Ramos (cell line): ENCODE data around the gene HJURP.

Source experiments
- in situ Hi-C: fragments of 300-500 bp; cut with MboI; formaldehyde crosslinking; loops from one replicate; pipeline ENCODE4 v1.14.3; 2022; ENCODE audit warnings: low sequenced_read_pairs; ENCODE audit not compliant: unreplicated experiment

Gene HJURP

GRCh38 chr2:233849607-233850271 is 4.6 kb downstream of the HJURP start:
- in situ Hi-C loops: no loop called here

DNA sequence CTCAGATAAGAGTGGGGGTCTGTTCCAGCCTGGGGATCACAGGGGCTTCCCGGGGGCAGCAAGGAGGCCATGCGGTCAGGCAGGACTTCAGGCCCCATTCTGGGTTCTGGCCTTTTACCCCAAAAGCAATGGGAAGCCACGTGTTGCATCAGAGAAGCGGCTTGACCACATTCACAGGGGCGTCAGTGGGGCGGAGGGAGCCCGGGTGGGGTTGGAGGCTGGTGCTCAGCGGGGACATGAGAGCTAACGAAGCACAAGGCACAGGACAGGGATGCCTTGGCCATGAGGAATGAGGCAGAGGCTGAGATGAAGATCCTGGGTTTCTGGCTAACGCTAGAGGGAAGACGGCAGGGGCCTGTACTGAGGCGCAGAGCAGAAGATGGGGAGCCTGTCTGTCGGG is 6.1 kb downstream of the HJURP start:
- in situ Hi-C loops: no loop called here

- in situ Hi-C loops: no loop called here
Measured at GRCh38 chr2:233847248-233847898, 7.0 kb downstream of the HJURP start.

- in situ Hi-C loops: no loop called here
Measured at GRCh38 chr2:233846387-233847247, 7.7 kb downstream of the HJURP start.

DNA sequence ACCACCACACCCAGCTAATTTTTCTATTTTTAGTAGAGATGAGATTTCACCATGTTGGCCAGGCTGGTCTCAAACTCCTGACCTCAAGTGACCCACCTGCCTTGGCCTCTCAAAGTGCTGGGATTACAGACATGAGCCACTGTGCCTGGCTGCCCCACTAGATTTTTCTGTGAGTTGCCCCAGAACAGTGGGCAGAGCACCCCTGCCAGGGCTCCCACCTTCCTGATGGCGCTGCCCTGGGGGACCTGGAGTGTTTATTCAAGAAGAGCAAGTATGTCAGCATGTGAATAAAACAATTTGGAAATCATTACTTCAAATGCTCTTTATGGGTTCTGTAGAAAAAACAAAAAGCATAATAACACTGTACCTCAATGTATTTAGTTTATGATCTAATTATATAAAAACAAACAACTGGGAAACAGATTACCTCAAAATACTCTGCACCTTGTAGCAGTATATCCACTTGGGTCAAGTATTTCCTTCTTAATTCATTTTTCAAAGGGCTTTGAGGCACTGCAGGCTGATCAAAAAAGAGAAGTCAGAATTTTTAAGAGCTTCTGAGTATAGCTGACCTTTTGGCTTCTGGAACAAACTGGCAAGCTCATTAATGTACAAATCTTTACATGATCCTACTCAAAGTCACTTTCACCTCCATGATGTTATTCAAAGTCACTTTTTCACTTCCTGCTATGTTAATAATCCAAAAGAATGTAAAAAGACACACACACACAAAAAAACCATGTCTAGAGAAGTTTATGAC is 8.9 kb downstream of the HJURP start:
- in situ Hi-C loops: no loop called here

GRCh38 chr2:233844836-233845235 is 9.5 kb downstream of the HJURP start:
- in situ Hi-C loops: no loop called here

DNA sequence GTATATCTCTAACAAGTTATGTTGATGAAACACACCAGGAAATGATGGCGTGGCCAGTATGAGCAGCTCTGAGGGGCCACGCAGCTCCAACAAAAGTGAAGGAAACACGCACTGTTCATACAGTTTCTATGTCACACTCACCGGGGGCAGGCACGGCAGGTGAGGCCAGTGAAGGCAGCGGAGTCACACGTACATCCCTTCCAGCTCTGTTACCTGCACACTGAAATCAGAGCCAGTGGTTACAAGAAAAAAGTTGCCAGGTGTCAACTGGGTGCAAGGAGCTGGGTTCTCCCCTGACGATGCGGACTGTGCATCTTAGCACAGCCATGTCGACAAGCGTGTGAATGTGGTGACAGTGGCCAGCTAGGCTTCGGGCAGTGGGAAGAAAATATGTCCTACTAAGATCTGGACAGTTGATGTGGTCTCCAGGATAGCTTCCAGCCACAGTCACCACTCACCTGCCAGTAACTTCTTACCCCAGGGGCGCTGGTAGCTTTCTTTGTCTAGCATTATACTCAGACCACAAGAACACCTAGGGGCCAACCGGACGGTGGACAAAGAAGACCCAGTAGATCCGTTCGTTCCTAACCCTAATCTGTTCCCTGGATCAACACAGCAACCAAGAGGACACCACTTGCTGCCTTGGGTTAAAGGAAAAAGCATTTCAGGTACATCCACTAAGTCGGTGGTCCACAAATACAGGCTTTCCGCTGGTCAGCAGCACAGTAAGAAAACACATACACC is 10.1 kb downstream of the HJURP start:
- in situ Hi-C loops: no loop called here

- in situ Hi-C loops: no loop called here
Measured at GRCh38 chr2:233841183-233841582, 13.2 kb downstream of the HJURP start.

DNA sequence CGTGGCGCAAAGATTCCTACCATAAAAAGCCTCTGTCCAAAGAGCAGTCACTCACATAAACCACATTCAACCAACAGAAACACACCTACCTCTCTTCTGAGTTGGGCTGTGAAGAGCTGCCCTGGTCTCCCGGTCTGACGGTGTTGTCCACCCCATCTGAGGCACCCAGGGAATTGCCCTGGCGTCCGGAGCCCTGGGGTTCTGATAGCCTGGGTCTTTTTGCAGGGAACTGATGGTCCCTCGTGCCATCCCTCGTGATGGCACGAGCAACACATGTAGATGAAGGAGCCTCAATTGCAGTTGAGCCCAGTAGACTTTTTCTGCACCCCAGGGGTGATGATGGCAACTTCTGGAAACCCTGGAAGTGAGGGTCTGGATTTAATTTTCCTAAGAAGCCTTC is 13.8 kb downstream of the HJURP start:
- in situ Hi-C loops: no loop called here

DNA sequence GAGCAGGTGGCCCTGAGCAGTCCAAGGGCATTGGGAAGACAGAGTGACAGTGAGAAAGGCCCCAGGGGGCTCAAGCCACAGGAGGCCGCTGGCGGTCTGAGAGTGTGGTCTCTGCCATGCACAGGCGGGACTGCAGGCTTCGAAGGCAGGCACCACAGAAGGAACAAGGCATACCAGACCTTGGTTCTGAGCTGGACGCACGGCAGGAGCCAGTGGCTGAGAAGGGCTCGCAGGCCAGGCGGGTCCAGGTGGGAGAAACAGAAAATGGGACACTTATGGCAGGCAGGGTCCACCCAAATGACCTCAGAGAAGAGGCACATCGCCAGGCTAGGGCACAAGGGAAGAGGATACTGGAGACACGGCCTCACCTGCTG is 14.9 kb downstream of the HJURP start:
- in situ Hi-C loops: no loop called here

DNA sequence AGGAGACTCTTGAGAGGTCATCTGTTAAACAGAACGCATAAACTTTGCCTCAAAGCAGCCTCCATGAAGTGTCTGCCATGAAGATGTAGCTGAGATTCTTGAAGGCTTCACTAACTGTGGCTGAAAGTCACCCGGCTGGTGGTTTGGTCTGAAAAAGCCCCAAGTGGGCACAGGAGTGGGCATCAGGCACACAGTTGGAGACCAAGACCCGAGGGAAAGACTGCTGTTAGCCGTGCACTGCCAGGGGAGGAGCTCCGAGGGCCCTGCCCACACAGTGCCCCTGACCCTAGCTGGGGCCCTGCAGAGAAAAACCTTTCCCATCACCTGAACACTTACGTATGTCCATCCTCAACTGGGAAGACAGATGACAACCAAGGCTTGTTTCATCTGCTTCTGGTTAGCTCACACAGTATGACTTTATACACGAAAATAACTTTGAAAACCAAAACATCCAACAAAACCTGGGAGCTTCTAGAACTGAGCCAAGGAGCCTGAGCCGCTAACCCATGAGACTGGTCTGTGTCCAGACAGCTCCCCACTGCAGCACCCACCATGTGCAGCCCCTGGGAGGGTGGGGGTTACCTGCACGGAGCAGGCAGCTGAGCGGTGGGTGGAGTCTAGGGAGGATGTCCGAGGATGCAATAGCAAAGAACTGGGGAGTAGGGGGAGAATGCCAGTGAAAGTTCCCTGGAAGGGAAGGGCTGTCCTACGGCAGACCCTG is 15.4 kb downstream of the HJURP start:
- in situ Hi-C loops: no loop called here

- in situ Hi-C loops: no loop called here
Measured at GRCh38 chr2:233838251-233838650, 16.1 kb downstream of the HJURP start.

GRCh38 chr2:233837694-233838229 is 16.6 kb downstream of the HJURP start:
- in situ Hi-C loops: no loop called here

- in situ Hi-C loops: no loop called here
Measured at GRCh38 chr2:233836359-233836758, 18.0 kb downstream of the HJURP start.

- in situ Hi-C loops: no loop called here
Measured at GRCh38 chr2:233835230-233836186, 18.8 kb downstream of the HJURP start.

DNA sequence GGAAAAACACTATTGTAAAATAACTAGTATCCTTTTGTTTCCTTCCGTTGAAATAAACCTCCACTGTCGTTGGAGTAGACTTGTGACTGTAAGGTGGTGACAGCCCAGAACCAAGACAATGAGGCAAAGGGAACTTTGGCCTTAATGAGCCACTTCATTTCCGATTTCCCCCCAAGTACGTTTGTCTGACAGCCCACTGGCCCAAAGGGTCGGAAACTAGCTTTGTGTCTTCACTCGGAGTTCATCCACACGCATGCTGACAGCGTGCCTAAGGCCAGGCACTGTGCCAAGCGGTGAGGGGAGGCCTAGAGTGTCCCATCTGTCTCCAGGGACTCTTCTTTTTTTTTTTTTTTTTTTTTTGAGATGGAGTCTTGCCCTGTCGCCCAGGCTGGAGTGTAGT is 21.0 kb downstream of the HJURP start:
- in situ Hi-C loops: no loop called here

DNA sequence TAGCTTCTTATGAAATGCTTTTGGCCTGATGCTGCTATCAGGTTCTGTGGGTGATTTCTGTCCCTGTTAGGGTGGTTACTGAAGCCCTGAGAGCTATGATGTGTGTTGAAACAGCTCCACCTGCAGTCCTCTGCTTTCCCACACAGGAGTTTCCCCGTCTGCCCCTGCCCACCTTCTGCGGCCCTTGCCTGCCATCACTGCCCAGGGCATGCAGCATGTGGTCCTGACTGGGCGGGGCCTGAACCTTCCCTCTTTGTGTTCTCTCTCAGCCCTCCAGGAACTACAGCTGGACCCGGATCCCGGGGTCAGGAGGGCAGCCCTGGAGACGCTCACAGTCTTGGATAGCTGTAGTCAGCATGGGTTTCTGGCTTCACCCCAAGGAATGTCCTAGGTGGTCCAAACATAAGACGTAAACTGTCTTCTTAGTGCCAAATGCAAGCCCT is 21.4 kb downstream of the HJURP start:
- in situ Hi-C loops: no loop called here

DNA sequence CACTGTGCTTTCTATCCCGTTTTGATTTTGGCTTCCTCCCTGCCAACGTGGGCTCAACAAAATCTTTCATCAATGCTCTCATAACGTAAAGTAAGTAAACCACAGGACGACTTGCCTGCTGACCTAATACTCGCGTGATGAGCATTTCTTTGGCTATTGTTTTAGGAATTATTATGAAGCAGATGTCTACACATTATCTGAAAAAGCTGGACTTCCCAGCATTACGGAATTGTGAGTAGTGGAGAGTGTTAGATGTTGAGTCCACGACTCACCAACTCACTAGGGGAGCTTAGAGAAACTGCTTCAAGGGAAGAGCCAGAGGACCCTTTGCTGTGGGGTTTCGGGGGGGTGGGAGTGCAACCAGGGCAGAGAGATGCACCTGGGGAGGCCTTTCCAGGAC is 21.9 kb downstream of the HJURP start:
- in situ Hi-C loops: no loop called here
